Chondrocyte (in vitro differentiated cells): ENCODE results near the gene GNB1L. TPM values are rescaled to one million over a fixed set of nuclear protein-coding genes. Genes with fewer than 3 reads are reported as not detected.

Source experiments
- DNase-seq: peaks from one replicate; pipeline ENCODE4 v3.0.0; 2021; ENCODE audit warnings: mixed read lengths, low spot score
- H3K27ac Mint-ChIP-seq: one replicate; pipeline ENCODE4 v1.8.0; 2021; ENCODE audit warnings: mild to moderate bottlenecking, moderate library complexity, mixed read lengths; ENCODE audit not compliant: unreplicated experiment
- H3K27me3 Mint-ChIP-seq: 2 replicates; pipeline ENCODE4 v1.8.0; 2021; ENCODE audit warnings: low read depth, mixed read lengths
- H3K36me3 Mint-ChIP-seq: 2 replicates; pipeline ENCODE4 v1.8.0; 2021; ENCODE audit warnings: low read depth, mixed read lengths
- H3K4me1 Mint-ChIP-seq: 2 replicates; pipeline ENCODE4 v1.8.0; 2021; ENCODE audit warnings: low read depth, mild to moderate bottlenecking, mixed read lengths
- H3K4me3 Mint-ChIP-seq: one replicate; pipeline ENCODE4 v1.8.0; 2021; ENCODE audit warnings: mild to moderate bottlenecking, moderate library complexity, mixed read lengths; ENCODE audit not compliant: unreplicated experiment
- H3K9me3 Mint-ChIP-seq: 2 replicates; pipeline ENCODE4 v1.8.0; 2021; ENCODE audit warnings: low read depth, mixed read lengths
- total RNA-seq: library from RNA; stranded (reverse); gene quantifications from 3 replicates; pipeline ENCODE4 v1.2.1, GENCODE V29; 2021
- TF ChIP-seq, protein P1 (sequence below): fragments of 200-600 bp; sonication (generic); IDR thresholded peaks from 2 replicates; pipeline ENCODE4 v1.5.0; 2021; ENCODE audit warnings: antibody characterized with exemption, mild to moderate bottlenecking, moderate library complexity

The GNB1L gene
- total RNA-seq, 1 donor from 2014 or later, result 5.3 TPM

DNA sequence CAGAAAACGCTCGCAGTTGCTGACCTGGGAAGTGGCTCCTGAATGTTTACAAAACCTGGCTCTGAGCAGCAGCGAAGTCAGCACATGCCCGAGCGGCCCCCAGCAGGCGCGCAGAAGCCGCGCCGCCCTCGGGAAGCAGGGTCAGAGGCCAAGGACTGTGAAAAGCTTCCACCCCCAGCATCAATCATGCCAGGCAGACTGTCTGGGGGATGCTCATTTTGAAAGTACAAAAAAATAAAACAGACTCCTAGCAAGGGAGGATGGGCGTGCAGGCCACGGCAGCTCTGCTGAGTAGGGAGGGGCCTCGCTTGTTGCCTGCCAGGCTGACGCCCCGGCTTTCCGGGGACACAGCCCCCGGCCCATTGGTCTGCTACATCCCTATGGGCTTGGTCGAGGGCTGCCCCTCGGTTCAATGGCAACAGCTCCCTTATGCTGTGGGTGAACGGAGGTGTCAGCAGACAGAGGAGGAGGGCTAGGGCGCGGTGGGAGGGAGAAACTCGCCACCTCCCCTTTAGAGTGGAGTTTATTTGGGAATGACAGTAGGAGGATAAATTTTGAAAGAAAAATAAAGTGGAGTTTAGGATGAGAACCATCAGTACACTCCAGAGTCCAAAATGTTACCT, 37.7 kb upstream of the GNB1L start:
- H3K27me3 Mint-ChIP-seq, result no peaks in the 10 kb centered on the region
- H3K4me1 Mint-ChIP-seq, result peaks cover 23% of the 10 kb centered on the region
- no peak for DNase-seq
- peaks cover under 1% of the 10 kb centered on the region for H3K36me3 Mint-ChIP-seq
- H3K27ac Mint-ChIP-seq, result peak overlapping the region; percentile 47
- TF ChIP-seq, protein P1, sequence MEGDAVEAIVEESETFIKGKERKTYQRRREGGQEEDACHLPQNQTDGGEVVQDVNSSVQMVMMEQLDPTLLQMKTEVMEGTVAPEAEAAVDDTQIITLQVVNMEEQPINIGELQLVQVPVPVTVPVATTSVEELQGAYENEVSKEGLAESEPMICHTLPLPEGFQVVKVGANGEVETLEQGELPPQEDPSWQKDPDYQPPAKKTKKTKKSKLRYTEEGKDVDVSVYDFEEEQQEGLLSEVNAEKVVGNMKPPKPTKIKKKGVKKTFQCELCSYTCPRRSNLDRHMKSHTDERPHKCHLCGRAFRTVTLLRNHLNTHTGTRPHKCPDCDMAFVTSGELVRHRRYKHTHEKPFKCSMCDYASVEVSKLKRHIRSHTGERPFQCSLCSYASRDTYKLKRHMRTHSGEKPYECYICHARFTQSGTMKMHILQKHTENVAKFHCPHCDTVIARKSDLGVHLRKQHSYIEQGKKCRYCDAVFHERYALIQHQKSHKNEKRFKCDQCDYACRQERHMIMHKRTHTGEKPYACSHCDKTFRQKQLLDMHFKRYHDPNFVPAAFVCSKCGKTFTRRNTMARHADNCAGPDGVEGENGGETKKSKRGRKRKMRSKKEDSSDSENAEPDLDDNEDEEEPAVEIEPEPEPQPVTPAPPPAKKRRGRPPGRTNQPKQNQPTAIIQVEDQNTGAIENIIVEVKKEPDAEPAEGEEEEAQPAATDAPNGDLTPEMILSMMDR, result no peak
- H3K4me3 Mint-ChIP-seq, result no peak overlapping the region
- H3K9me3 Mint-ChIP-seq, result no peaks in the 10 kb centered on the region

DNA sequence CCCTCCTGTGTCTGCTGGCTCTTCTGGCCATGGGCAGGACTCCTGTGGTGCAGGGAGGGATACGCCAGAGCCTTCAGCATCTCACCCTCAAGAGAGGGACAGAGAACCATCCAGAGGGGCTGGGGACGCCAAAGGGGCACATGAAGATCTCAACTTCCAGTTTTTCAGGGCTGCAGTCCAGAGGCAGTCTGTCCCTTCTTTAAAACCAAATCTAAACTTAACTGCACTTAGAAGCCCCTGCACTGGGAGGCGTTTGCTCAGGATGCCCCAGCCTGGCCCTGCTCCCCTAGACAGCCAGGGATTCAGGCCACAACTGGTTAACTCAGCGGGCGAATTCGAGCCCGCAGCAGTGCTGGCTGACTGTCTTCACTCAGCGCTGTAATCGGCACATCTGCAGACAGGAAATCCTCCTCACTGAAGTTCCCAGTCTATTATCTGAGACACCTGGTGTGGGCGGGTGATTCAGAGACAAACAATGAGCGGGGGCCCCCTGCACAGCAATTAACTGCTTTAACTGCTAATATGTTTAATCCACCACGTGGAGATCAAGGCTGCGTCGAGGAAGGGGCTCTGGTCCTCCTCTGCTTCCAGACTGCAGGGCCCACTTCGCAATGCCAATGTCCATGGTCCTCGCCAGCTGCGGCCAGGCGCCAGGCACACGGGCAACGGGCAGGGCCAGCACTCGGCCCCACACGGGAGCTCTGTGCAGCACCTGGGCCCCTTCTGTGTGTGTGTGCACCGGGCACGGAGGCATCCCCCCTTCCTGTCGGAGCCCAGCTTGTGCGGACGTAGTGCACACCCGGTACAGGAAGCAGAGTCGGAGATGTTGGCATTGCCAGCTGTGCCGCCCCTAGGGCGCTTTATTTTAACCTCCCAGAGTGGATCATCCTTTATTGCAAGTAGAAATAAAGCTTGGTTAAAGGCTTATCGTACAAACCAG, 36.9 kb upstream of the GNB1L start:
- peaks cover 23% of the 10 kb centered on the region for H3K4me1 Mint-ChIP-seq
- no peak for DNase-seq
- no peaks in the 10 kb centered on the region for H3K27me3 Mint-ChIP-seq
- no peaks in the 10 kb centered on the region for H3K36me3 Mint-ChIP-seq
- H3K9me3 Mint-ChIP-seq, result no peaks in the 10 kb centered on the region
- TF ChIP-seq, protein P1, result peak; percentile 18
- H3K27ac Mint-ChIP-seq, result peak overlapping the region; percentile 47
- peak overlapping the region; percentile 19 for H3K4me3 Mint-ChIP-seq

DNA sequence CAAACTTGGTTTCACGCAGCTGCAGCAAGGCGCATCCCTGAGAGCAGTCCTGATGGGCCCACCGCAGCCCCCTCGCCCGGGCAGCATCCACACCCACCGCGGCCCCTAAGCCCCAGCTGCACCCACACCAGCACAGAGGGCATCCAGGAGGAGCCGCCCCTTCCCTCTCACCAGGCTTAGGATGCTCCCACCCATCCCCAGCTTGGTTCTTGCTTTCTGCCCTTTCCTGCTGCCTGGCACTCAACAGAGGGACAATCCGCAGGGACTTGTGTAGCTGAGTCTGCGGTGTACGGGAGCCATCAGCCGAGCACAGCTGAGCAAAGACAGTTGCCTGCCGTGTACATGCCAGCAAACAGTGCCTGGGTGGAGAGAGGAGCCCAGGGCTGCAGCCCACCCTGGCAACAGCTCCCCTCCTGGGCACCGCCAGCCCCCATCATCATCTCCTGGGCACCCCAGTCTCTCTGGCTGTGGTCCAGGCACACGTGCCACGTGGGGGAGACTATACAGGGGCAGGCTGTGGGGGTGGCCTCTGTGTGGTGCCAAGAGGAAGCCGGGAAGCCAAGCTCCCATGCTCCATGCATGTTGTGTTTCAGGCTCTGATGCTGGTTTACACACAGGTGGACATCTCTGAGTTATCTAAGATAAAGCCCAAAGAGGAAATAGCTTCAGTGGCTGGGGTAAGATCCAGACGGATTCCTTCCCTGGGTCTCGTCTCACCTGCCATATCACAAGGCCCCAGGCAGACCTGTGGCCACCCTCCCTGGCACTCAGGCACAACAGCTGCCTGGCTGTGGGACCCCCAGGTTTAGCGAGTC, 36.0 kb upstream of the GNB1L start:
- Mint-ChIP-seq H3K9me3 (no peaks in the 10 kb centered on the region), H3K27me3 (no peaks in the 10 kb centered on the region), H3K4me3 (no peak overlapping the region), H3K36me3 (no peaks in the 10 kb centered on the region), H3K27ac (no peak overlapping the region), H3K4me1 (peaks cover 25% of the 10 kb centered on the region)
- TF ChIP-seq, protein P1, result no peak
- DNase-seq, result no peak

DNA sequence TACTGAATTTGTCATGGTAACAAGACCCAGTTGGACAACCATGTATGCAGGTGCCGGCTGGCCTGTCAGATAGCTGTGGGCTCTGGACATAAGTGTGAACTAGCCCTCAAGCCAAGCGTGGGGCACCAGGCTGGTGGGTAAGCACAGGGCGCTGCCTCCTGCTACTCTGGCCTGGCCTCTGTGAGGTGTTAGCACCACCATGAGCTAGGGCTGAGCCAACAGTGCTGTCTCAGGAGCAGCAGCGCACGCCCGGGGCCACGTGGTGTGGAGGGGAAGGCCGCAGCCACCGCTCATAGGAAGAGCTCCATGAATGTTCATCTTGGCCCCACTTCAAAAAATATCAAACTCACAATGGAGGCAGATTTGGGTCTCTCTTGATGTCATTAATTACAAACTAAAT, 35.3 kb upstream of the GNB1L start:
- Mint-ChIP-seq H3K9me3 (no peaks in the 10 kb centered on the region), H3K36me3 (no peaks in the 10 kb centered on the region), H3K27me3 (no peaks in the 10 kb centered on the region), H3K4me1 (peaks cover 27% of the 10 kb centered on the region), H3K4me3 (no peak overlapping the region), H3K27ac (no peak overlapping the region)
- TF ChIP-seq, protein P1, result no peak
- no peak for DNase-seq
